Subcutaneous abdominal adipose tissue (tissue), 5 donors: ENCODE data around the gene BRSK1.
"Not testable (repeated sequence)": the region's sequence is repeated elsewhere in the genome, so short reads cannot be mapped to it uniquely, and the experiment has no call there.

Experiments used
- H3K27ac ChIP-seq: one replicate; pipeline ENCODE4 v1.7.0; 2013; ENCODE audit warnings: low read depth, mild to moderate bottlenecking, inconsistent platforms, low read length, moderate library complexity
- H3K27me3 ChIP-seq, 5 donors: one replicate each; pipeline ENCODE4 v1.7.0; 2013; ENCODE audit warnings: low read length in 5 of 5, inconsistent platforms in 1 of 5; ENCODE audit not compliant: control insufficient read depth in 5 of 5, insufficient read depth in 4 of 5
- H3K36me3 ChIP-seq, 5 donors: one replicate each; pipeline ENCODE4 v1.7.0; 2013; ENCODE audit warnings: low read length in 5 of 5; ENCODE audit not compliant: control insufficient read depth in 5 of 5, insufficient read depth in 5 of 5
- H3K4me1 ChIP-seq, 5 donors: one replicate each; pipeline ENCODE4 v1.7.0; 2013; ENCODE audit warnings: low read length in 5 of 5, mild to moderate bottlenecking in 3 of 5, moderate library complexity in 1 of 5; ENCODE audit not compliant: control insufficient read depth in 5 of 5, insufficient read depth in 5 of 5
- H3K4me3 ChIP-seq, 5 donors: one replicate each; pipeline ENCODE4 v1.7.0; 2013; ENCODE audit warnings: low read length in 5 of 5, low read depth in 1 of 5
- H3K9ac ChIP-seq, 5 donors: one replicate each; pipeline ENCODE4 v1.7.0; 2013; ENCODE audit warnings: low read length in 5 of 5, mild to moderate bottlenecking in 4 of 5, moderate library complexity in 3 of 5
- H3K9me3 ChIP-seq, 5 donors: one replicate each; pipeline ENCODE4 v1.7.0; 2013; ENCODE audit warnings: low read length in 5 of 5; ENCODE audit not compliant: control insufficient read depth in 5 of 5
- donor health status: healthy.
- donor health status: healthy.
- donor health status: healthy.
- donor health status: healthy.
- donor health status: healthy.

Gene BRSK1

DNA sequence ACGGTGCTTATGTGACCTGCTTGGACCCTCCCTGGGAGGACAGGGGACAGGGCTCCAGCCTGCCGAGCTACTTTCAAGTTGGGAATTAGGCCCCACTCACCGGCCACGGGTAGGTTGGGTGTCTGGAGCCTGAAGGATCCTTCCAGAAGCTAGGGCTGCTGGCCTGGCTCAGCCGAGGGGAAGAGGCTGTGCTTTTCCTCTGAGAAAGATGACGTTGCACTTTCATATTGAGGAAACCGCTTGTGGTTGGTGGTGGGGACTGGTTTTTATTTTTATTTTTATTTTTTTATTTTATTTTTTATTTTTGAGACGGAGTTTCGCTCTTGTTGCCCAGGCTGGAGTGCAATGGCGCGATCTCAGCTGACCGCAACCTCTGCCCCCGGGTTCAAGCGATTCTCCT lies 41.4 kb downstream of the BRSK1 start, which contains the start of gene TMEM150B:
TSS of gene TMEM150B (minus strand) at position 170 of the 400 bp plus-strand sequence. CDS start 4,305 bp downstream, outside the sequence.
- Histone ChIP-seq H3K9ac (peak within 1 kb of the TSS in 3 of 5 donors; percentile 2 to 59 (median 37)), H3K27me3 (no peaks in the 10 kb centered on the region), H3K36me3 (no peaks in the 10 kb centered on the region), H3K4me1 (peaks cover 3 to 41% (median 25%) of the 10 kb centered on the region in 5 donors), H3K9me3 (no peaks in the 10 kb centered on the region), H3K4me3 (peak within 1 kb of the TSS; percentile 6 to 57 (median 36)), H3K27ac (peak within 1 kb of the TSS; percentile 78)

DNA sequence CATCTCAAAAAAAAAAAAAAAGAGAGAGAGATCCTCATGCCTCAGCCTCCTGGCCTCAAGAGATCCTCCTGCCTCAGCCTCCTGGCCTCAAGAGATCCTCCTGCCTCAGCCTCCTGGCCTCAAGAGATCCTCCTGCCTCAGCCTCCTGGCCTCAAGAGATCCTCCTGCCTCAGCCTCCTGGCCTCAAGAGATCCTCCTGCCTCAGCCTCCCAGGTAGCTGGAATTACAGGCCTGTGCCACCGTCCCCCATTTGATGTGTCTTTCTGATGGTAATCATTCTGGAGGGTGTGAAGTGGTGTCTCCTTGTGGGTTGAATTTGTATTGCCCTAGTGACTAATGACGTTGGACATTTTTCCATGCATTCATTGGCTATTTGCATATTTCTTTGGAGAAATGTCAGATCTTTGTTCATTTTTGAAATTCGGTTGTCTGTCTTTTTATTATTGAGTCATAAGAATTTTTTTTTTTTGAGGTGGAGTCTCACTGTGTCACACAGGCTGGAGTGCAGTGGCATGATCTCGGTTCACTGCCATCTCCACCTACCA lies 45.0 kb downstream of the BRSK1 start:
- not testable (repeated sequence) for H3K36me3 ChIP-seq, H3K27ac ChIP-seq, H3K9me3 ChIP-seq, H3K4me3 ChIP-seq, H3K9ac ChIP-seq, H3K27me3 ChIP-seq
- H3K4me1 ChIP-seq: peaks cover 3 to 16% (median 14%) of the 10 kb centered on the region in 5 donors

DNA sequence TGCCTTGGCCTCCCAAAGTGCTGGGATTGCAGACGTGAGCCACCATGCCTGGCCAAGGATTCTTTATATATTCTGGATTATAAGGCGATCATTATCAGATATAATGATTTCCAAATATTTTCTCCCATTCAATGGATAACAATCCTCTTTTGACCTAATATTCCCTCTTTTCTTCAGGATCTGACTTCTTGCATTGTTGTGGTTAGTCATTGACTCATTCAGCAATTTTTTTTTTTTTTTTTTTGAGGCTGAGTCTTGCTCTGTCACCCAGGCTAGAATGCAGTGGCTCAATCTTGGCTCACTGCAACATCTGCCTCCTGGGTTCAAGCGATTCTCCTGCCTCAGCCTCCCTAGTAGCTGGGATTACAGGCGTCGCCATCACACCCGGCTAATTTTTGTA lies 46.0 kb downstream of the BRSK1 start:
- H3K27me3 ChIP-seq, H3K4me3 ChIP-seq, H3K9me3 ChIP-seq, H3K27ac ChIP-seq, H3K9ac ChIP-seq, H3K36me3 ChIP-seq: not testable (repeated sequence)
- peaks cover 3 to 14% (median 9%) of the 10 kb centered on the region in 5 donors for H3K4me1 ChIP-seq

DNA sequence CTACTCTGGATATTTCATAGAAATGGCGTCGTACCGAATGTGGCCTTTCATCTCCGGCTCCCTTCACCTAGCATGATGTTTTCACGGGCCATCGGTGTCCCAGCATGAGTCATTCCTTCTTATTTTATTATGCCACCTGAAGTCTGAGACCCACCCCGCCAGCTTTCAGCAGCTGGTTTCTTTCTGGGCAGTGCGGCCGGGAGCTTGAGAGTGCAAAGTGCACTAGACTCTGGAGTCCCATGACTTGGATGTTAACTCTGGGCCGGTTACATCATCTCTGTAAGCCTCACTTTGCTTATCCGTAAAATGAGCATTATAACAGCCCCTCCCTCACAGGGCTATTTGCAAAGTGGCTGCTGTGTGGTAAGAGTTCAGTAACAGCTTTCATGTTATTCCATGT lies 50.1 kb downstream of the BRSK1 start:
- no peaks in the 10 kb centered on the region for H3K27me3 ChIP-seq
- no peaks in the 10 kb centered on the region for H3K36me3 ChIP-seq
- H3K4me1 ChIP-seq: peaks cover 0 to 6% (median 6%) of the 10 kb centered on the region in 5 donors
- H3K9me3 ChIP-seq: no peaks in the 10 kb centered on the region
- no peak overlapping the region for H3K27ac ChIP-seq
- no peak overlapping the region for H3K4me3 ChIP-seq
- no peak overlapping the region for H3K9ac ChIP-seq

DNA sequence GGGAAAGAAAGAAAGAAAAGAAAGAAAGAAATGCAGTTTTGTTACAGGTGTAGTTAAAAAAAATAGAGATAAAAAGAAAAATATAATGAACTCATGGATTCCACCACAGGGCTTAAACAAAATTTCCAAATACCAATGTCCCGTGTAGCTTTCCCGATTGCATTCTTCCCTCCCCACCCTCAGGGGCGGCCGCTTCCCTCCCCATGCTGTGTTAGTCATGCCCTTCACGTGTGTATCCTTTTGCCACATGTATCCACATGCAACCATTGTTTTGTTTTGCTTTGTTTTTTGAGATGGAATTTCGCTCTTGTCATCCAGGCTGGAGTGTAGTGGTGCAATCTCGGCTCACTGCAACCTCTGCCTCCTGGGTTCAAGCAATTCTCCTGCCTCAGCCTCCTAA lies 52.3 kb downstream of the BRSK1 start:
- Histone ChIP-seq H3K4me3 (no peak overlapping the region), H3K27me3 (no peaks in the 10 kb centered on the region), H3K9me3 (no peaks in the 10 kb centered on the region), H3K27ac (no peak overlapping the region), H3K36me3 (no peaks in the 10 kb centered on the region), H3K4me1 (peaks cover 8 to 20% (median 18%) of the 10 kb centered on the region in 5 donors), H3K9ac (no peak overlapping the region)

DNA sequence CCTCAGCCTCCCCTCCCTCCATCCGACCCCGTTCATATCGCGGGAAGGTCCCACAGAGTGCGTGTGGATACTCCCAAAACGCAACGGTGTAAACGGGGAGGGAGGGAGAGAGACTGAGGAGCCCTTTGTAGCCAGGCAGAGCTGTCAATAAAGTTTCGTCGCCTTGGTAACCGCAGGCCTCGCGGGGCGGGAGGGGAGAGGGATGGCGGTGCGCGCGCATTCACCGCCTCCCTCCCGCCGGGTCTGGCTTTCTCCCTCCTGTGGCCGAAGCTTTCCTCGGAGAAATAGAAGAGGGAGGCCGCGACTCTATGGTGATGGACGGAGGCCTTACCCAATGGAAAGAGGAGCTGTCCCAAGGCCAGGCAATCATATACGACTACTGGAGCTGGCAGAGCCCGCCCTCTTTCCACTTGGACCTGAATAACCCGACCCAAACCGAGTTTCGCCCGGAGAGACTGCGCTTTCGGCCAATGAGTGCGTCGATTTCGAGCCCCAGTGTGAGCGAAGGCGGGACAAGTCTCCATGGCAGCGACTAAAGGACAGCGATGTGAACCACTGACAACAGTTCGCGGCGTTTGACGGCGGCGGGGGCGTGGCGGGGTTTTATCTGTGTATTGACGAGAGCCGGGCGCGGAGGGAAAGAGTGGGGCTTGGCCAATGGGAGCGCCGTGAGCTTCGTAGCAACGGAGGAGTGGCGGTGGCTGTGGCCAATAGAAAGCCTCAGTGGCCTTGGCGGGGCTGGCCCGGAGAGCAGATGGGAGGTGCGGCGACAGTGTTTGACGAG lies 55.5 kb downstream of the BRSK1 start, which contains the start of gene KMT5C:
TSS of gene KMT5C (plus strand) at position 772 of the 784 bp plus-strand sequence. CDS start 2,061 bp downstream, outside the sequence.
- Histone ChIP-seq H3K4me1 (peaks cover 9 to 28% (median 22%) of the 10 kb centered on the region in 5 donors), H3K27ac (peak within 1 kb of the TSS; percentile 84), H3K9me3 (no peaks in the 10 kb centered on the region), H3K4me3 (peak within 1 kb of the TSS; percentile 71 to 95 (median 77)), H3K27me3 (no peaks in the 10 kb centered on the region), H3K36me3 (peaks cover 0 to 22% (median 15%) of the 10 kb centered on the region in 5 donors), H3K9ac (peak within 1 kb of the TSS in 4 of 5 donors; percentile 86 to 93 (median 90))

DNA sequence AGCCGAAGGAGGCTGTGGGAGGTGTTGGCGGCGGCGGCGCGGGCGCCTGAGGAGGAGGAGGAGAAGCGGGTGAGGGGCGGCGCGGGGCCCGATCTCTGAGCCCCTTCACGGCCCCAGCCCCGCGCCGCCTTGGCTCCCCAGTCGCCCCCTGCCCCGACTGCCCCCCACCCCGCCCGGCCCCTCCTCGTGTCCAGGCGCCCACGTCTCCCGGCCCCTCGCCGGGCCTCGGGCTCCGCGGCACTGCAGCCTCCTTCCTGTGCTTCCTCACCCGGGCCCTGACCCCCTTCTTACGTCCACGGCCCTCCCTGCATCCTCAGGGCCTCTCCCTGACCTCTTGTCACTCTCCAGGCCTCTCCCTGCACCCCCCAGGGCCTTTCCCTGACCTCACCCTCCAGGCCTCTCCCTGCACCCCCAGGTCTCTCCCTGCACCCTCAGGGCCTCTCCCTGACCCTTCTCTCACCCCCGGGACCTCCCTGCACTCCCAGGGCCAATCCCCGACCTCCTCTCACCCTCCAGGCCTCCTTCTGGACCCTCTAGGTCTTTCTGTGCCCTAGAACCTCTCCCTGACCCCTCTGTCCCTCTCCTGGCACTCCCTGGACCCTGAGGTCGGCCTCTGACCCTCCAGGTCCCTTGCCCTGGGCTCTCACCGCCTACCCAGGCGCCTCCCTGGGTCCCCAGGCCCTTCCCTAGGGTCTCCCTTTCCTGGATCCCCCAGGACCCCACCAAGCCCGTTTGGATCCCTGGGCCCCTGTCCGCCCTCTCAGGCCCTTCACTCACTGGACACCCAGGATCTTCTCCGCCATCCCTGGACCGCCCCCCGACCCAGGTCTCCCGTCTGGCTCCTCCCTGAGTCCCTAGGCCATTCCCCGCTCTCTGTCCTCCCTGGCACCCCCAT lies 56.3 kb downstream of the BRSK1 start:
- no peak overlapping the region for H3K27ac ChIP-seq
- peak overlapping the region; percentile 71 to 95 (median 77) for H3K4me3 ChIP-seq
- peaks cover 0 to 26% (median 16%) of the 10 kb centered on the region in 5 donors for H3K36me3 ChIP-seq
- no peaks in the 10 kb centered on the region for H3K27me3 ChIP-seq
- H3K9ac ChIP-seq: peak overlapping the region in 4 of 5 donors; percentile 86 to 93 (median 90)
- no peaks in the 10 kb centered on the region for H3K9me3 ChIP-seq
- peaks cover 9 to 33% (median 25%) of the 10 kb centered on the region in 5 donors for H3K4me1 ChIP-seq

DNA sequence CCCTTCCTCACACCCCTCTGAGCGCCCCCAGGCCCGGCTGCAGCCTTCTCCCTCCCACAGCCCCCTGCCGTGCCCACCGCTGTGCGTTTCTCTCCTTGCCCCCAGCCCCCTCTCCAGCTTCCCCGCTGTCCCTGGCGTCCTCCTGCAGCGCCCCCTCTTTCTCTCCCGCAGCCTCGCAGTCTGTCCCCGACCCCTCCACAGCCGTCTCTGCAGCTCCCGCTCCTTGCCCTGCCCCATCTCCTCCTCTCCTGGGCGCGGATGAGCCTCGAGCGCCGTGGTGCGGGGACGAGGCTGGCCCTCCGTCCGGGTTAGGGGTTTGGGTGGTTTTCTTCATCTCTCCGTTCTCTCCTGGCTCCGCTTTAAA lies 57.0 kb downstream of the BRSK1 start:
- Histone ChIP-seq H3K9me3 (no peaks in the 10 kb centered on the region), H3K4me1 (peaks cover 9 to 40% (median 29%) of the 10 kb centered on the region in 5 donors), H3K27ac (no peak overlapping the region), H3K27me3 (no peaks in the 10 kb centered on the region), H3K4me3 (peak overlapping the region in 4 of 5 donors; percentile 75 to 95 (median 80)), H3K36me3 (peaks cover 0 to 26% (median 16%) of the 10 kb centered on the region in 5 donors), H3K9ac (peak overlapping the region in 4 of 5 donors; percentile 86 to 93 (median 90))

DNA sequence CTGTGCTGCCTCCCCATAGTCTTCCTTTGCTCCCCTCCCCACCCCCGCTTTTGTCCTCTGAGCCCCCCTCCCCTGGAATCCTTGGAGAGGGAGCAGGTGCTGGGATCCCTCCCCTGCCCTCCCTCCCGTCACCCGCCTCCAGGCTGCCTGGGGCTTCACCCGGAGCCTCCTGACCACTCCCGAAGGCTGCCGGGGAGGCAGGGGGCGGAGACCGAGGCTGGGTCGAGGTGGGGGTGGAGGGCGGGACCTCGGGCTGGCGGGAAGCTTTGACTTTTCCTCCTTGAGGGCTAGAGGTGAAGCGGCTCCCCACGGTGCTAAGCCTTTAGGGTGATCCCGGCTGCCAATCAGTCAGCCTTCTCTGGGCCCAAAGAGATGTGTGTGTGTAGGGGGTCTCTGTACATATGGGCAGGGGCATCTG lies 57.4 kb downstream of the BRSK1 start:
- H3K27me3 ChIP-seq: no peaks in the 10 kb centered on the region
- H3K4me1 ChIP-seq: peaks cover 9 to 44% (median 33%) of the 10 kb centered on the region in 5 donors
- H3K36me3 ChIP-seq: peaks cover 0 to 28% (median 16%) of the 10 kb centered on the region in 5 donors
- peak overlapping the region in 1 of 5 donors; percentile 91 for H3K9ac ChIP-seq
- no peaks in the 10 kb centered on the region for H3K9me3 ChIP-seq
- H3K4me3 ChIP-seq: peak overlapping the region in 4 of 5 donors; percentile 75 to 95 (median 80)
- no peak overlapping the region for H3K27ac ChIP-seq
